Stomach (tissue), 4 donors: ENCODE results near the gene NFATC2.

Source experiments
- CTCF ChIP-seq, 7 experiments: fragments of 450-650 bp in 4 of 7; fragments of 200-600 bp in 3 of 7; sonication (generic) in 3 of 7; IDR thresholded peaks; one replicate each; pipeline ENCODE4 v1.5.1; 2016 to 2019; ENCODE audit warnings: antibody characterized with exemption in 7 of 7, control low read depth in 2 of 7, mild to moderate bottlenecking in 1 of 7
- POLR2AphosphoS5 ChIP-seq, 3 donors: sonication (generic); formaldehyde crosslinking; IDR thresholded peaks; one replicate each; pipeline ENCODE4 v1.6.1; 2016; ENCODE audit warnings: antibody characterized with exemption in 3 of 3

- TF ChIP-seq CTCF (IDR thresholded peaks at IDR 0.05) = no peak
- no peak for TF ChIP-seq POLR2AphosphoS5 (IDR thresholded peaks at IDR 0.05)
Observed at GRCh38 chr20:51457533-51457932, 85.0 kb downstream of the NFATC2 start.
